ENCODE results near the gene EIF4B.

EIF4B gene

DNA sequence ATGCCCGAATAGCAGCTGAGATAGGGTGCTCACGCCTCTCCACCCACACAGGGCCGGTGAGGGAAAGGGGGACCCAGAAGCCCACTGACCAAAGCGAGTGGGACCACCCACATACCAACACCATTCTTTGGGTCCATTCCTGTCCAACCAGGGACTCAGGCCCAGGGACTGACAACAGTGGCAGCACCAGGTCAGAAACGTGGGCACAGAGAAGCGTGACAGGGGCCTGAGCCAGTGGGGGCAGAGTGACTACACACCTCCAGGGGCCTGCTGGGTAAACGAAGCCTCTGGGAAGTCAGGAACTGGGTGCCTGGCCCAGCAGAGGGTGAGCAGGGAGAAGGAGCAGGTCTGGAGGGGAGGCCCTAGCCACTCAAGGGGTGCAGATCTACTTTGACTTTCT is 59.2 kb downstream of the EIF4B start:
- Mint-ChIP-seq H3K4me3 (no peak overlapping the region), H3K4me1 (peaks cover 10% of the 10 kb centered on the region), H3K36me3 (peaks cover 43% of the 10 kb centered on the region), H3K27ac (no peak overlapping the region), H3K27me3 (no peaks in the 10 kb centered on the region), H3K9me3 (no peaks in the 10 kb centered on the region)
- no peak for ATAC-seq

DNA sequence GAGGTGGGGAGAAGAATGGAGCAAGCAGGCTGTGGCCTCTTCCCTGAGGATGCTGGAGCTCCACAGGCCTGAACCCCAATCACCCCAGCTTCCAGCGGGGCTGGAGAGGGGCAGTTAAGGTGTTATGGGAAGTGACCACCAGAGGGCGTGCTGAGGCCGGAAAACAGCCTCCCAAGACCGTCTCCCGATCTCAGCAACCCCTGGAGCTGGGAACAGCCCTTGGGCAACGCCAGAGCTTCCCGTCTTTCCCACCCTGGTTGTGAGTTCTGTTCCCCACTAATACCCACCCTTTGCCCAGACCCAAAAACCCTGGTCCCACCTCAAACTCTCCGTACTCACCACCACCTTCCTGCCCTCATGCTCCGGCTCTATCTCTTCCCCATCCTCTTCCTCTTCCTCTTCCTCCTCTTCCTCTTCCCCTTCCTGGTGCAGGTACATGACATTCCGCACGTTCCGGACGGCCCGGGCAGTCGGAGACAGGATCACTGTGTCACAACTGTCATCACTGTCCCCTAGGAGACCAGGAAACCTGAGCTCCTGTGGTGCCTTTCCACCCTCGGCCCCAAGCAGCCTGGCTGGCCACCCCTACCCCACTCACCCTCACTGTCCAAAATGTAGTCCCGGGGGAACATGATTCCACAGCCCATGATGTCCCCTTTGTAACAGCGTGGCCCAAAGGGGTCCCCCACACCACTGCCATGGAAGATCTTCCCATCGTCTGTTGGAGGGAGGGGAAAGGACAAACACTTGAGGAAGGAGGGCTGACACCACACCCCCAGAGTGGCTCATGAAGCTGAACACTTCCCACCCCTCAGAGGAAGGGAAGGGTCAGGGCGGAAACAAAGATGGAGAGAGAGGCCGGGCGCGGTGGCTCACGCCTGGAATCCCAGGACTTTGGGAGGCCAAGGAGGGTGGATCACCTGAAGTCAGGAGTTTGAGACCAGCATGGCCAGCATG is 60.0 kb downstream of the EIF4B start:
- H3K4me3 Mint-ChIP-seq: no peak overlapping the region
- no peak for ATAC-seq
- no peaks in the 10 kb centered on the region for H3K27me3 Mint-ChIP-seq
- H3K27ac Mint-ChIP-seq: no peak overlapping the region
- H3K36me3 Mint-ChIP-seq: peaks cover 49% of the 10 kb centered on the region
- peaks cover 10% of the 10 kb centered on the region for H3K4me1 Mint-ChIP-seq
- no peaks in the 10 kb centered on the region for H3K9me3 Mint-ChIP-seq

DNA sequence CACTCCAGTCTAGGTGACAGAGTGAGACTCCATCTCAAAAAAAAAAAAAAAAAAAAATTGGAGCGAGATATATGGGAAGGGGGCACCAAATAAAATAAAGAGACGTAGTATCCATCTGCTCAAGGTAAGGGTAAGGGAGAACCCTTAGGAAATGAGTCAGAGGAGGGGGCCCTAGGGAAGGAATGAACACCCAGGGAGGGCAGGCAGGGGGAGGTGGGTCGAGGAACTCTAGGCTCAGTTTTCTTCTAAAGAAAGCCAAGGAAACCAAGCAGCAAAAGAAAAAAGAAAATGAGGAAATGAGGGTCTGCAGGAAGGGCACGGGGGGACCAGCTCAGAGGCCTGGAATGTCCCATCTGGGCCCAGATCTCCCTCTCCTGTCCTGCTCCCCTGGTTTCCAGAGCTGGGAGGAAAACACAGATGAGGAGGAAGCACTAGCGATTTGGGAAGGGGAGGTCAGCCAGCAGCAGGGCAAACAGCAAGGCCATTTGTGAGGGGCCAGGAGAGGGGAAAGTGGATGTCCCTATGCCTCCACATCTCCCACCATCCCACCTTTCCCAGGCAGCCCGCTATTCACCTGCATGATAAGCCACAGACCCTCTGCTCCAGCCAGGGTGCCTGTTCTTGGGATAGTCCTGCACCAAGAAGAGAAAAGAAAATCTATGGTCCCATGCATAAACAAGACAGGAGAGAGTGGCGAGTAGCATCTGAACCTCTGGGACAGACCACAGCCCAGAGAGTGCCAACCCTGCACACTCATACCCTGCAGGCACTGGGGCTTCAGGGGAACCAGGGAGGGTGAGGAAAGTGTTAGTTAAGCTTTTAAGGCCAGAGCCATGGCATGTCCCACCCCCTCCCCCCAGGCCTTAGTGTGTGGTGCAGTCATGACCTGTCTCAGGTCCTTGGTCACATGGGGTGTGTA is 61.1 kb downstream of the EIF4B start:
- Mint-ChIP-seq H3K4me3 (no peak overlapping the region), H3K9me3 (no peaks in the 10 kb centered on the region), H3K36me3 (peaks cover 59% of the 10 kb centered on the region), H3K27me3 (no peaks in the 10 kb centered on the region), H3K27ac (peak overlapping the region; percentile 40), H3K4me1 (peaks cover 17% of the 10 kb centered on the region)
- no peak for ATAC-seq

DNA sequence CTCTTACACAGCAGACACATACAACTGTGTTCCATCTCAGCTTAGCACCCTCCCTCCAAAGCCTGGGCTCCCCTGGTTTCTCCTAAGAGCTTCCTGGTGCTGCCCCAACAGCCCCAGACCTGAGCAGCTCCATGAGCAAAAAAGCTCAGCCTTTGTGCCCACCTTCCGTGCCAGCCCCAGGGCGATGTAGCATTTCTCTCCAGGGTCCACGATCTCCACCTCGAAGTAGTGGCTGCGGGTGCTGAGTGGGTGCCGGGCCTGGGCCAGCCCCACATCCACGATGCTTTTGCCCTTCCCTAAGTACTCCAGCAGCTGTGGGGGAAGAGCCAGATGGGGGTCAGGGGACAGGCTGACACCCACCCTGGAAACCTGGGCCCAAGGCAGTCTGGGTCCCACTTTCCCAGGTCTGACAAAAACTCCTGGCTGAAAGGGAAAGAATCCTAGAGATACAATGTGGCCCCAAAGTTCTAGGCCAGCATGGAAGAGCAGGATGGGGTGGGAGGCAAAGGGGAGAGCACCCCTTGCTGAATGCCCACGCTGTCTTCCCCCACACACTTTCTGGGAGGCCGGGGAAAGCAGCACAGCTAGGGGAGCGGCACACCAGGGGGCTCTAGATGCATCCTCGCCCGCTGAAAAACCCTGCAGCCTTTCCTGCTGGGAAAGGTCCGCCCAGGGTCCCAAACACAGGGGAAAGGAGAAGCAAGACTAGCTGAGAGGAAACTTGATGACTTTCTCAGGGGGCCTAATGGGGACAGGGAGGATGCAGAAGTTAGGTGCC is 61.9 kb downstream of the EIF4B start:
- ATAC-seq: no peak
- Mint-ChIP-seq H3K36me3 (peaks cover 64% of the 10 kb centered on the region), H3K4me3 (no peak overlapping the region), H3K27ac (no peak overlapping the region), H3K4me1 (peaks cover 24% of the 10 kb centered on the region), H3K27me3 (no peaks in the 10 kb centered on the region), H3K9me3 (no peaks in the 10 kb centered on the region)

DNA sequence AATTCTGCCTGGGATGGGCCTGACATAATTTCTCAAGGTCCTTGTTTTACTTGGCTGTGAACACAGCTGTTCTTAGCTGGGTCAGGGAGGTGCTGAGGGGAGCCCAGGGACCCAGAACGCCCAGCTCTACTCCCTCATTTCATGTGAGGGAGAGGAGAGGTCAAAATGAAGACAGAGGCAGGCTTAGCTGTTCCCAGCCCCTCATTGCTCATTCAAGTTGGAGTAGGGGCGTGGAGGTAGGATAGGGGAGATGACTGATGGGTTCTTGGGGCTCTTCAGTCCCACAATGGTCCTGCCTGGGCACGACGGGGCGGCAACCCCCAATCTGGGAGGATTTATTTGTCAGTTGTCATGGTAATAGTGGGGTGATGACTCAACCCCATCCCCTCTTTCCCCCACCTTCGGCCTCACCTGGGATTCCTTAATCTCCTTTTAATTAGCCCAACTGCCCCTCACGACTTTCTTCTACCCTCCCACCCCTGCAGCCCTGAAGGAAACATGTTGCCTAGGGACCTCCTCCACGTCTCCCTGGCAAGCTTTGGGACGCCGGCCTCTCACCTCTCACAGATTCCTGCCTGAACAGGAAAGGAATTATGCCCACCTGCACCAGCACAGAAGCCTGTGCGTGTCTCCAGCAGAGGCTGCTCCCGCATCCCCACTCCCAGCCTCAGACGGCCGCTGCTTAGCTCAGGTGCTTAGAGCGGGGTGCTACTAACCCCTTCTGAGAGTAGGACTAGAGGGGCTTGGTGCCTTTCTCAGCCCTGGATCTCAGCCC is 62.7 kb downstream of the EIF4B start:
- Mint-ChIP-seq H3K4me1 (peaks cover 29% of the 10 kb centered on the region), H3K36me3 (peaks cover 63% of the 10 kb centered on the region), H3K9me3 (no peaks in the 10 kb centered on the region), H3K27me3 (no peaks in the 10 kb centered on the region), H3K27ac (no peak overlapping the region), H3K4me3 (no peak overlapping the region)
- ATAC-seq: no peak

DNA sequence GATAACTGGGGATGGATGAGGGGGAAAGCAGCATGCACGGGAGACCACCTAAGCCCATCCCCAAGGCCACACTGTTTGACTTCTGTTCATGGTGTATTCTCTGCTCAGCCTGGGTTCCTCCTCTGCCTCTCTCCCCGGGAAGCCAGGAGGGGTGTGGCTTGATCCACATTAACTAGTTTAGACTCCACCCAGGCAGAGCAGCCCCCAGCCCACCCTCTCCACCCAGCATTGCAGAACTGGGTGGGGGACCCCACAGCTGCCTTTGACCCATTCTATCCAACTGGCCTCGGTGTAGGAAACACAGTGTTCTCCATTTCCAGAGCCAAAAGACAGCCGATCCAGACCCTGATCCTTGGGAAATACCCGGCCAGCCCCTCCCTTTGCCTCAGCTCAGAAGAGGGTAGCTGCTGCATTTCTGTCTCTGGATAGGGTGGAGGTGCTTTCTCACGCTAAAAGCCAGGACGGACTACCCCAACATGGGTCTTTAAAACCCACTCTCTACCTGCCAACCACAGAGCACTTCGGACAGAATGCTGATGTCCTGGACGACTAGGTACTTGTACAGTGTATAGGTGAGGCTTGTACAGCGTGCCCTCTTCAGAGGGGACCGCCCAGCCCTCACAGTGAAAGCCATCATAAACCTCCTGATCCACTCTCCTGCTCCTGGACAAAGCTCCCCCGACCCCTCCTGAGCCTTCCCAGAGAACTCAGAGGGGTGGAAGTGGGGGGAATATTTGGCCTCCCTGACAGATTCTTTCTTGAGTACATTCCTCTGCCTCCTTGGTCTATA is 63.6 kb downstream of the EIF4B start:
- H3K4me3 Mint-ChIP-seq: no peak overlapping the region
- H3K27ac Mint-ChIP-seq: no peak overlapping the region
- peaks cover 37% of the 10 kb centered on the region for H3K4me1 Mint-ChIP-seq
- peaks cover 67% of the 10 kb centered on the region for H3K36me3 Mint-ChIP-seq
- no peaks in the 10 kb centered on the region for H3K27me3 Mint-ChIP-seq
- no peak for ATAC-seq
- no peaks in the 10 kb centered on the region for H3K9me3 Mint-ChIP-seq

DNA sequence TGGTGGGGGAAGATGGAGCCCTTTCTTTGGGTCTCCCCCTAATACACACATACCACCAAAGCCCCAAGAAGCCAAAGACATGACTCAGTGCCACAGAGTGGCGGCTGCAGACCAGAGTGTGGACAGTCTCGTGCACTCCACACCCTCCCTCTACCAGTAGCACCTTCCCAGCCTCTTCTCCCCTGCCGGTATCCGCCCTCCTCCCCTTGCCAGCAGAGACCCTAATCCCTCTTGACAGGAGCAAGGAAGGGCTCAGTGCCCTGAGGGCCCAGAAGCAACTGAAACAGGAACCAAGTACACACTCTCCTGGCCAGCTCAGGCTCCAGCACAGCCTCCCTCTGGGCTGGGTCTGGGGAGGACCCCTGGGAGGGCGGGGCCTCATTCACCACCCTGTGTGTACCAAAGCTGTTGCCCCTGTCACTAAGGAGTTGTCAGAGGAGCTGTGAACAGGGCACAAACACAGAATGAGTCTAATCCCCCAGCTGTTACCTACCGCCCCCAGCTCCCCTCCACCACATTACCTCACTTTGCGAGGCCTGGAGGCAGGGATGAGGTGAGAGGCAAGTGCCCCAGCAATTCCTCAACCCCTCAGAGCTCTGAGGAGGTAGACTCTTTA is 64.7 kb downstream of the EIF4B start:
- no peak for ATAC-seq
- peaks cover 67% of the 10 kb centered on the region for H3K36me3 Mint-ChIP-seq
- no peak overlapping the region for H3K4me3 Mint-ChIP-seq
- H3K27ac Mint-ChIP-seq: no peak overlapping the region
- H3K9me3 Mint-ChIP-seq: no peaks in the 10 kb centered on the region
- no peaks in the 10 kb centered on the region for H3K27me3 Mint-ChIP-seq
- peaks cover 35% of the 10 kb centered on the region for H3K4me1 Mint-ChIP-seq

DNA sequence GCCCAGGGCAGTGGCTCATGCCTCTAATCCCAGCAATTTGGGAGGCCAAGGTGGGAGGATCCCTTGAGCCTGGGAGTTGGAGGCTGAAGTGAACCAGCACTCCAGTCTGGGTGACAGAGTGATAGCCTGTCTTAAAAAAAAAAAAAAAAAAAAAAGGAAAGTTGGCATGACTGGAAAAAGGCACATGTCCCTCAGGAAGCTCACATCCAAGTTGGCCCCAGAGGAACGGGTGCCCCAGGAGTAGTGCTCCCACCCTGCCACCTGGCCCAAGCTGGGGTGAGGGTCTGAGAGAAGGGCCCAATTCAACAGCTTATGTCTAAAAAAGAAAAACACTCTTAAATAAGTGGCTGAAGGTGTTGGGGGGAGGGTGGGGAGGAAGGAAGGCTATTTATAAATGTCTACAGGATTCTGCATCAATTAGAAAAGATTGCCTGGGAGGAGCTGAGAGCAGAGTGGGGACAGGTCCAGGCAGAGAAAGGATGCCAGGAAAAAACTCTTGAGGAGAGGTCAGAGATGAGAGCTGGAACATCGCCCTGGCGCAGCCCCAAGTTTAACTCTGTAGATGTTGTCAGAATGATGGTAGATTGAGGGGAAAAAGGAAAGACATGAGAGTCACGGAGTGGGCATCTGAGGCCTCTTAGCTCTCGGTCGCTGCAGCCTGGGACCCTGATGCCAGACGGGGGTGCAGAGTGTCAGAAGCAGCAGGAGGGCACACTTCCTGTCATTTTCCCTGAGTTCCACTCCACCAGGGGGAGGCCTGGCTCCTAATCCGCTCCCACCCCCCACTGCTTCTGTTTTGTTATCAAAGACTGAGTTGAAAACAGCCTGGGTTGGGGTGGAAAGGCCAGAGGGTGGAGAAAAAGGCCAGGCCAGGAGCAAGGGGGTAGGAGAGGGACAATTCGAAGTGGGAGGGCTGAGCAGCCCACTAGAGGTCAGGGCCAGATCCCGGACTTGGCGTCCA is 65.6 kb downstream of the EIF4B start:
- Mint-ChIP-seq H3K4me3 (no peak overlapping the region), H3K27me3 (no peaks in the 10 kb centered on the region), H3K36me3 (peaks cover 61% of the 10 kb centered on the region), H3K9me3 (no peaks in the 10 kb centered on the region), H3K27ac (no peak overlapping the region), H3K4me1 (peaks cover 34% of the 10 kb centered on the region)
- ATAC-seq: no peak

DNA sequence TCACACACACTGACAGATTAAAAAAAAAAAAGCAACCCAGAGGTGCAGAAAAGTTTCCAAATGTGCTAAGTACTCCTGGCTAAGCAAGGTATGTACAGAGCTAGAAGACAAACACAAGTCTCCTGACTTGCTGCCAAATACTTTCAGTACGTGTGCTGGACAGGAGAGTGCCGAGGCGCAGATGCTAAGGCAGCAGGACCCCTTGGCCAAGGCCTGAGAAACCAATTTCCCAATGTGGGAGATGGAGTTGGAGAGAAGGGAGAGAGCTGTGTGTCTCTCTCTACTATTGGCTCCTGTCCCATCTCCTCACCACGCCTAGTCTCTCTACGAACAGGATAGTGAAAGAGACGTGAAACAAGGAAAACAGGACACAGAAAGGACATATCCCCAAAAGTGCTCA is 67.6 kb downstream of the EIF4B start:
- H3K9me3 Mint-ChIP-seq: no peaks in the 10 kb centered on the region
- H3K4me3 Mint-ChIP-seq: no peak overlapping the region
- peak overlapping the region; percentile 12 for H3K27ac Mint-ChIP-seq
- H3K36me3 Mint-ChIP-seq: peaks cover 52% of the 10 kb centered on the region
- no peaks in the 10 kb centered on the region for H3K27me3 Mint-ChIP-seq
- ATAC-seq: no peak
- H3K4me1 Mint-ChIP-seq: peaks cover 42% of the 10 kb centered on the region

DNA sequence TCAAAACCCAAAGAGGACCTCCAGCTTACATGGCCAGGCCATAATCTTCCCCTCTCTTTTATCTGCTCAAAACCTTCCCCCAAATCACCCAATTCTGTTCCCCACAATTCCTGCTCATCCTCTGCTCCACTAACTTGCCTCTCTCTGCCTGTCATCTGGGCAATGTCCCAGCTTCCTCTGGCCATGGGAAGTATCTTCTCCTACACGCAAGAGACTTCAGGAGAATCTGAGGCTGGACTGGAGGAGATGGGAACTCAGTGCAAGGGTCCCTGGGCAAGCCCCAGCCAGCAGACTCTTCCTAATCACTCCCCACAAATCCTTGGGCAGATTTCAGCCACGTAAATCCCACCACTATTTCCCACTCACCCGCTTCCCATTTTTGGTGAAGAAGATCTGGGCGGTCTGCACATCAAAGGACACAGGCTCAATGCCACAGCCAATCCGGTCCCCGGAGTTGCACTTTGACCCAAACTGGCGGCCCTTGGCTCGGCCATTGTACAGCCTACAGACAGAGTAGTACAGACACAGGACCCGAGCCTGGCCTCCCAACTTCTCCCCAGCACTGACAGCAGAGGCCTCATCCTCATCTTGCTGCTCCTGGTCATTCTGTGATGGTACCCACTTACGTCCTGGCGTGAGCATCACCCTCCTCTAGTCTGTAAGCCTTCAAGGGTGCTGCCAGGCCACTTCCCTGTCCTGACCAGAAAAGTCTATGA is 68.2 kb downstream of the EIF4B start:
- peaks cover 43% of the 10 kb centered on the region for H3K4me1 Mint-ChIP-seq
- no peaks in the 10 kb centered on the region for H3K9me3 Mint-ChIP-seq
- ATAC-seq: no peak
- no peaks in the 10 kb centered on the region for H3K27me3 Mint-ChIP-seq
- no peak overlapping the region for H3K4me3 Mint-ChIP-seq
- peak overlapping the region; percentile 12 for H3K27ac Mint-ChIP-seq
- H3K36me3 Mint-ChIP-seq: peaks cover 52% of the 10 kb centered on the region

DNA sequence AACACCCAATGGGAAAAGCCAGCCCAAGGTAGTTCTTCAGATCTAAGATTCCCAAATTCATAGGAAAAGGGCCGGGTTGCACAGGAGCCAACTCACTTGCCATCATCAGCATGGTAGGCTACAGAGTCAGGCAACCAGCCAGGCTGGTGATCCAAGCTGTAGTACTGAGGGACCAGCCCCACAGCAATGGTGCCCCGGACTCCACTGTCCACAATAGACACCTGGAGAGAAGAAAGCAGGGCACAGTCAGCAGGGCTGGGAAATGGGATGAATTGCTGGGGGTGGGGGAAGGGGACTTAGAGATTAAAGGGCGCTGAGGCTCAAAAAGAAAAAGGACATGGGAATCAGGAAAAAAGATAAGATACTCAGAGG is 68.7 kb downstream of the EIF4B start:
- H3K4me3 Mint-ChIP-seq: no peak overlapping the region
- no peaks in the 10 kb centered on the region for H3K9me3 Mint-ChIP-seq
- H3K27ac Mint-ChIP-seq: no peak overlapping the region
- peaks cover 48% of the 10 kb centered on the region for H3K4me1 Mint-ChIP-seq
- no peaks in the 10 kb centered on the region for H3K27me3 Mint-ChIP-seq
- no peak for ATAC-seq
- H3K36me3 Mint-ChIP-seq: peaks cover 52% of the 10 kb centered on the region

DNA sequence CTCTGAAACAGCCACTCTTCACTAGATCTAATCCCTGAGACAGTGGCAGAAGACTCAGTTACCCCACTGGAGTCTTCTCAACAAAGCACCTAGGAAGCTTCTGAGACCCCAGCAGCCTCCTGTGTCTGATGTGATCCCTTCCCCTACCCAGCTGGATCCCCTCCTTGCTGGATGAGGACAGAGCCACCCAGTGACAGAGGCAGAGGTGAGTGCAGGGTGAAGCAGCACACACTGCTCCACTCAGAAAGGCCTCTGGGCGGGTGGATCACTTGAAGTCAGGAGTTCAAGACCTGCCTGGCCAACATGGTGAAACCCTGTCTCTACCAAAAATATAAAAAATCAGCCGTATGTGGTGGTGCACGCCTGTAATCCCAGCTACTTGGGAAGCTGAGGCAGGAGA is 70.2 kb downstream of the EIF4B start:
- H3K4me1 Mint-ChIP-seq: peaks cover 59% of the 10 kb centered on the region
- H3K36me3 Mint-ChIP-seq: peaks cover 44% of the 10 kb centered on the region
- H3K9me3 Mint-ChIP-seq: no peaks in the 10 kb centered on the region
- no peak overlapping the region for H3K4me3 Mint-ChIP-seq
- ATAC-seq: no peak
- no peaks in the 10 kb centered on the region for H3K27me3 Mint-ChIP-seq
- peak overlapping the region; percentile 22 for H3K27ac Mint-ChIP-seq

All from stimulated activated memory B cell treated with anti-CD40 and anti-IgM and Interleukin-4, amounts not matched to agents 10 μg/mL and 1 μg/mL and 100 μg/mL, for 72 hours (primary cell).